Fibroblast of peridontal ligament (primary cell): Measurements from ENCODE around the gene PTPRM.
A peak's percentile ranks its signal among the peaks of the same experiment; 100 is the strongest.

Source experiments
- DNase-seq: peaks from one replicate; pipeline ENCODE4 v3.0.0-alpha.2; 2010; ENCODE audit errors: extremely low read depth

Gene PTPRM

DNA sequence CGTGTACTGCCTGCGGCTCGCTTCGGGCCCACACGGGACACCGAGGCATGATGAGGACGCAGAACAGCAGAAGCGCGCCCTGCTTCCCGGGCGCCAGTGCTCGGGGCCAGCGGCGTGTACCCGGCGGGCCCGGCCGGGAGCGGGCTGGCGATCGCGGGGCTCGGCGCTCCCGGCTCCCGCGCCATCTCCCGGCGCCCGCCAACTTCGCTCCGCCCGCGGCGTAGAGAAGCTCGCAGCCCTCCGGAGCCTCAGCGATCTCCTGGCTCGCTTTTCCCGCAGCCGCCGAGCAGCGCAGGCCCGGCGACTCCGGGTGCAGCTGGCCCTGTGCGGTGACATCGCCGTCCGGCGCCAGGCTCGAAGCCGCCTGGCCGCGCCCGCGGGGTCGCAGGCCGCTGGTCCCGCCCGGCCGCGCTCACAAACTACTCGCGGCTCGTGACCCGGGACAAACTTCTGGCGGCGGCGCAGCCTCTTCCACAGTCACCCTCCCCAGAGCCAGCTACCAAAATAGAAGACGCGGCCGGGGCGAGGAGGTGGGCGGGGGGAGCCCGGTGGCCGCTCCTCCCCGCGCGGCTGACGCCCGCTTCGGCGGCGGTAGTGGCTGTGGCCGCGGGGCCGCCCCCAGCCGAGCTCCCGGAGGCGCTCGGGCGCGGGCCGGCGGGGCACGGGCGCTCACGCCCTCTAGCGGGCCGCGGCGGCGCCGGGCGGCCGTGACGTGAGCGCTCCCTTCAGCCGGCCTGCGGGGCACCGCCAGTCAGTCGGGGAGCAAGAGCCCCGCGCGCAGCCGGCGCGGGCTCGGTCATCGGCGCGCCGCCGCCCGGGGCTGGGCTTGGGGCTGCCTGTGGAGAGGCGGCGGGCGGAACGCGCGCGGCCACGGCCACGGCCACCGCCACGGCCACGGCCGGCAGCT is at the start of gene PTPRM:
Gene PTPRM, plus strand, starts transcription at position 750 of the 907 bp plus-strand sequence. CDS start 503 bp downstream, outside the sequence.
- DNase-seq, result peak; percentile 72

DNA sequence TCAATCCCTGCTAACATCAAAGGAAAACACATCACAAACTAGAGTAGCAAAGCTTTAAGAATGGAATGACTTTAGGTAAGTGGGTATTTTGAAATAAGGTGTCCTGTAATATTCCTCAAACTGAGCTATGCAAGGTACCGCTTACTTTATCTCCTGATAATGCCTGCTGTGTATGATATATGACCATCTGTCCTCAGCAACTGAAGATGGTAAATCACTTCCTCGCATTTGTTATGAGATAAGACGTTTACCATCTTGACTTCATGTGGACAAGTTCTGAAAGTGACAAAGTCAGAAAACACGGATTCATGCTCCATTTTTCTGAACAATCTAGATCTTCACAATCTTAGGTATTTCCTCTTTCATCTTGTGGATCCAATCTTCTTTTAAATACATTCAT is 49.3 kb upstream of the PTPRM start:
- no peak for DNase-seq

DNA sequence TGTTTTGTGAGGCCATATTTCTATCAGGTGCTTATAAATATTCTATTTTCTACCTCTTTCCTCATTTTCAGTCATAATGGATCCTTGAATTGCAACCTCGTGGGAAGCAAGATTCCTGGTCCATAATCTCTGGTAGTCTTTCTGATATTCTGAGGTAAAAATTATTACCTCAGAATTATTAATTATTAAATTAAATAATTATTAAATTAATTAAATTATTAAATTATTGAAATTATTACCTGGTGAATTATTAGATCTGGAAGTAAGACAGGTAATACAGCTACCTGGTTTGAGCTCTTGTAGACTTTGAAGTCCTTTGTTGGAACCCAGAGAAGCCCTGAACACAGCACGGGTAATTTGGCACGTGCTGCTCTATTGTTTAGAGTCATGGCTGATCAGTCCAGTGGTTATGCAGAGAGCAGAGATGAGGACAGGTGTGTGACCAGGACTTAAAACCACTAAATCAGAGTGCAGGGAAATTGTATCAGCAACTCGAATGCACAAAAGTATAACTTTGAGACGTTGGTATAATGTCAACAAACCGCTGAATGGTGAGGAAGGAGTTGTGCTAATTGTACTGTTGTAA is 46.8 kb upstream of the PTPRM start:
- no peak for DNase-seq

DNA sequence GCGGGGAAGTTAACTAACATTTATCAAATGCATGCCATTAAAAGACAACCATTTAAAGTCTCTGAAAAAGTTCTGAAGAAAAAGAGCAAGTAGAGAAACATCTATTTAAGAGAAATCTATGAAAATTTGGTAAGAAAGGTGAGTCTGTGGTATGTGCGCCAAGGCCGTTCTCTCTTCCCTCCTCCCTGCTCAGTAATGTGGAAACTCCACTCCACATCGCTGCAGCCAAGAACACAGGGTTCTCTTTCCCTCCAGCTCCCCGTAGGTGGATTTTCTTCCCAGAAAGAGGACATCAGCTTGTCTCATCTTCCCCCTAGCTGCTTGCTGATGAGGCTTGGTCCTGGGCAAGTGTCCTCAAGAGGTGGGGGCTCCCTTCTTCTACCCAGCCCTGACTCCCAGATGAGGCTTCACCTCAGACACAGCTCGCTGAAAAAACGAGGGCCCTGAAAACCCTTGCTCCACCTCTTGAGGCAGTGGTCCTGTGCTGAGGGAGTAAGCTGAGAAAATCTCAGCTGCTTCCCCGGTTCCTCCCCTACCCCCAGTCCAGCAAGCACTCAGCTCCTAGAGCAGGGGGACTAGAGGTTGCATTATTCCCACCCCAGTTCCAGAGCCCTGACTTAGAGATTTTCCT is 45.8 kb upstream of the PTPRM start:
- DNase-seq, result no peak

DNA sequence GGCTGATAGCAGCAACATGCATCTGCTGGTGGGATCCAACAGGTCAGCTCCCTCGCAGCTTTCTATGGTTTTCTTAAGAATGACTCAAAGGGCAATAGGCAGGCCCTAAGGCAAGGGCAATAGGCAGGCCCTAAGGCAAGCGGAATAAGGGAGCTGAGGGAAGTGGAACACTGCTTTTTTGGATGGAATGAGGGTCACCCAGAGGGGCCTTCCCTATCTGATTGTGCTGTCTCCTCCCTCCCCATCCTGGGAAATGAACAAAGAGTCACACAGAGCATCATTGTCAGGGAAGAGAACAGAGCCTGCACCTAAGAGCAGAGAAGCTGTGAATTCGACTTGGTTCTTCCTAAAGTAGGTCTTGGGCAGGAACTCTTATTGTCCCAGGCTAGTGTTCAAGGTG is 43.3 kb upstream of the PTPRM start:
- DNase-seq, result no peak

DNA sequence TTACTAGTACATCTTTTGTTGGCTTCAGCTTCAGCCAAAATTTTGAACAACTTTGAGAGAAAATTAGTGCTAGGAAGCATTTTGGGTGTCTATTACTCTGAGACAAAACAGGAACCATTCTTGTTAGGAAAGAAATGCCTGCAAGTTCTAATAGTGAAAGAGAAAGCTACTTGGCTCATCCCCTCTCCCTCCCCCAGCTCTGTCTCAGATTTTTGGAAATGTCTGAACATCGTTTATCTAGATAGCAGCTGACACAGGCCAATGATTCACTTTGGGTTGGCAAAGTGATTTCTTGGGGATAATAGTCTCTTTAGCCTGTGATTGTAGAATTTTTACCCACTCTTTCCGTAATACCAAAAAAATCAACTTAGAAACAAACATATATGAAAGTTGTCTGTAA is 42.3 kb upstream of the PTPRM start:
- peak; percentile 5 for DNase-seq

DNA sequence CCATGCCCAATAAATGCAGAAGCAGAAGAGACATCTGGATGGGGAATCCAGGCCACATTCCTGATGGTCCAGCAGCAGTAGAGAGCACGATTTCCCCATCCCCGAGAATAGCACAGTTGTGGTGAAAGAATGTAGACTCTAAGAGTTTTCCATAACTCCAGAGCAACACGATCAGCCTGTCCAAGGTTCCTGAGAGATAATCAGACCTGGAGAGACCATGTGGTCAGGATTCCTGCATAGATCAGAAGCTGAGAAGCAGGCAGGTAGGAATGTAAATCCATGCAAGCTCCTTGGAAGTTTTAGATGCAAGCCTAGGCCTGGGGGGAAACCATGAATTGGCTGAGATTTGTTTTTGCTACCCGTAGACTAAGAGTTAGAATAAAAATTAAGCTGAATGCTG is 34.2 kb upstream of the PTPRM start:
- DNase-seq, result no peak

DNA sequence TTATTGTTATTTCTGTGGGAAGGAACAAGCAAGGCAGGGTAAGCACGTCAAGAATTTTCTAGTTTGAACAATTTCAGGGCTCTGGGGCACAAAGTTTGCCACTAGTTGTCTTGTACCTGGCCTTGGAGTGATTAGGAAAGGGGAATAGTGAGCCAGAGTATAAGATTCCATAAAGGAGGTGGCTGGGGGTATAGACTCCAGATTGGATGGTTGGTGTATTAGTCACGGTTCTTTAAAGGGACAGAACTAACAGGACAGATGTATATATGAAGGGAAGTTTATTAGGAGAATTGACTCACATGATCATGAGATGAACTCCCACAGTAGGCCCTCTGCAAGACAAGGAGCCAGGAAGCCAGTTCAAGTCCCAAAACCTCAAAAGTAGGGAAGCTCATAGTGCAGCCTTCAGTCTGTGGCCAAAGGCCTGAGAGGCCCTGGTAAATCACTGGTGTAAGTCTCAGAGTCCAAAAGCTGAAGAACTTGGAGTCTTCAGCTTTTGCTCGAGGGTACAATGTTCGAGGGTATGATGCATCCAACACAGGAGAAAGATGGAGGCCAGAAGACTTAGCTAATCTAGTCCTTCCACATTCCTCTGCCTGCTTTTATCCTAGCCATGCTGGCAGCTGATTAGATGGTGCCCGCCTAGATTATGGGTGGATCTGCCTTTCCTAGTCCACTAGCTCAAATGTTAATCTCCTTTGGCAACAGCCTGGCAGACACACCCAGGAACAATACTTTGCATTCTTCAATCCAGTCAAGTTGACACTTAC is 31.5 kb upstream of the PTPRM start:
- DNase-seq, result no peak

DNA sequence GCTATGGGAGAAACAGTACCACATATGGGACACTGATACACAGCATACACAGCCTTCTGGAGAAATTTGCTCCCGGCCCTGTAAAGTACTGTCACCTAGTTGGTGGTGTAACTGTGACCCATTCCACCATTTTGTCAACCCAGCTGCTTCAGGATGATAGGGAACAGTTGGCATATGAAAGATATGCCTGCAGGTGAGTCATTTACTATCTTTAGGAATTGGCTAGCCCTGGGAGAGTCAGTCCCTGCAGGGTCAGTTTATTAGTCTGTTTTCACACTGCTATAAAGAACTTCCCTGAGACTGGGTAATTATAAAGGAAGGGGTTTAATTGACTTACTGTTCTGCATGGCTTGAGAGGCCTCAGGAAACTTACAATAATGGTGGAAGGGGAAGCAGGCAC is 30.0 kb upstream of the PTPRM start:
- no peak for DNase-seq

DNA sequence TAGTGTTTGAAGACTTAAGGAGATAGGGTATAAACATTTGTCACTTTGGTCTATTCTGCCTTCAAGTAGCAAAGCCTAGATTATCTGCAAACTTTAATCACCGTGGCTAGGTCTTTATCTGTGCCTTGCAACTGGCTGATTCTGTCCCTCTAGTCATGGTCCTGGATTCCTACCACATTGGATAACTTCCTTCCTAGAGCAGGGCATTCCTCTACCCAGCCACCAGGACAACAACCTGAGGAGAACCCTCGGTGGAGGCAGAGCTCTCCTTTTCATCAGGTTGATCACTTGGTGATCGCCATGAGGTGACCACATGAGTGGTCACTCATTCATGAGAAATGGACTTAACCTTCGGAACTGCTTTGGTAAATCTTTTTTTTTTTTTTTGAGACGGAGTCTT is 25.3 kb upstream of the PTPRM start:
- DNase-seq, result no peak

DNA sequence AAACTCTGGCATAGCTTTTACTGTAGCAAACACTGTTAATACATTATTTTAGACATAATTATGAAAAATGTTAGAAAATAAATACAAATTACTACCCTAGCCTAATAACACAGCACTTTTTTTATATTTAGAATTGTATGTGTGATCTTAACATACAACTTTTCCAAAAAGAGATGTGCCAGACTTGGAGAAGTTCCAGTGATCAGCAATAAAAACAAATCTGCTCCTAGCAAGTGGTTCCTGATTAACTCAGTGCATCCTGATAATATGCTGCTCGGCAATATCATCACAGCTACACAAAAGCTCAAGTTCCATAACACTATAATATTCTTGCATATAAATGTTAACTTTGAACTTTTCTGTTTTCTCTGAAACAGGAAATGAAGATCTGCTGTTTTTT is 22.4 kb upstream of the PTPRM start:
- no peak for DNase-seq

DNA sequence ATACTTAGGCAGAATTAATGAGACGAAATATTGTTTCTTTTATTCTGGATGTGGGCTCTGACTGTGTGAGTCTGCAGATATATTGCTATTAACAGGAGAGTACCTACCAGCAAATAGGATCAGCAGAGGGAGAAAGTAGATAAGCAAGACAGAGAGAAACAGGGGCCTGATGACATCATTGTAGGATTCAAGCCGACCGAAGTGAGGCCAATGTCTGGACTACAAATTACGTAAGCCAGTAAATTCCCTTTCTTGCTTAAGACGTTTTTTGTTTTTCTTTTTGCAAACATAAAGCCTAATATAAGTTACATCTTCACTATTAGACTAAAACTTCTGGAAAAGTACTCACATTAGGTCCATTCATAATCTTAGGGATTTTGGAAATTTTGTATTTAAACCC is 21.4 kb upstream of the PTPRM start:
- DNase-seq, result peak; percentile 8

DNA sequence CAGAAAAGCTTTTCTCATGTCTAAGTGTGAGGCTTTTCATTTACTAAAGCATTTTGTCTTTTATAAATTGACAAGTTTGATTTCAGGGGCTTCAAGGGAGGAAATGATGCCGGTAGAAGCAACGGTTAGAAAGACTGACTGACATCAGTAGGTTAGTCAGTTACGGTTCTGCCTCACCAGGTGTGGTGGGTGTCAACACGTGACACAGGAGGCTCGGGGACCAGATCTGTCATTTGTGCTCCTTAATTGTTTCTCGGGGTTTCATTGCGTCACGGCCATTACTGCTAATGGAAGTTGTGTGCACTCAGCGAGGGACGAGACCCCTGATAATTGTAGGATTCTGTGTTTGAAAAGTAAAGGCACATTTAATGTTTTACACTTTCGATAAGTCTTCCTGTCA is 18.9 kb upstream of the PTPRM start:
- no peak for DNase-seq

DNA sequence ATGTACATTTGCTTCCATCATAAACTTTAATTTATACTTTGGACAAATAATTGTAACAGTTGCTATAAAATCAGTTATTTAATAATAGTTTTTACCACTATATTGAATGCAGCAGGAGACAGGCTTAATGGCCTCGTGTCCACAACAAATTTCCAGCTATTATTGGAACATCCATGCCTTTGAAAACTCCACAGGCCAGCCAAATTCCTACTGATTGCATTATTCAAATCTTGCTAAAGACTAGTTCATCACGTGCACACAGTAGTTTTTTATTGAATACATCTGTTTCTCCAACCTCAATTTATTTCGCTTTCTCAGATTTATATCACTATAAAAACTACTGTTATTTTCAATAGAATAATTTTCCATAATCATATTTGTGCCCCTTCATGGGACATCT is 18.4 kb upstream of the PTPRM start:
- DNase-seq, result peak; percentile 30

DNA sequence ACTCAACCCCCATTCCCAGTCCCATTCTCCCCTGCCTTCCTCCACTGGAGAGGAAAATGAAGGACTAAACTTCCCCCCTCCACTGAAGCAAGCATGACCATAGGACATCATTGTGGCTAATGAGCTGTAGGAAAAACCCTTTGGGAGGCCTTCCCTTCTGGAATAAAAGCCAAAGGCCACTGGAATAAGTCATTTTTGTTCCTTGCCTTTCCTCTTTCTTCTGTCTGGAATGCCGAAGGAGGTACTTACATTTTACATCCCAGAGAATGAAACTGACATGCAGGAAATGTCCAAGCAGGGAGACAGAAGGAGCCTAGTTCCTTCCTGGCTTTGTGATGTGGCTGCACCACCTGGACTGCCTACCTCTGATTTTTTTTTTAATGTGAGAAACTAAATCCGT is 9.1 kb upstream of the PTPRM start:
- no peak for DNase-seq

DNA sequence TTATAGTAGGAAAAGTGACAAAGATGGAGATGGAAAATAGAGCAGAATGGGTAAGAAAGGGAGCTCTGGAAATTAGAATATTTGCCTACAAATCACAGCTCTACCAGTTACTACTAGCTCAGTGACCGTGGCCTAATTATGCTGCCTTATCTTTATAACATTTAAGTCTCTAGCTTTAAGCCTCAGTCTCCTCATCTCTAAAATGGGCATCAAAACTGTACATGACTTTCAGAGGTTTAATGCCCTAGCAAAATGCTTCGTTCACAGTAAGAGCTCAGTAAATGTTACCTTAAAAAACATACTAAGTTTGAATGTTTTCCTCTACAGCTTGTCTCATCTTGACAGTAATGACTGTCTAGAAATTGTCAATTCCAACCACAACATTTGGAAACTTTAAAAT is 8.3 kb upstream of the PTPRM start:
- DNase-seq, result no peak

DNA sequence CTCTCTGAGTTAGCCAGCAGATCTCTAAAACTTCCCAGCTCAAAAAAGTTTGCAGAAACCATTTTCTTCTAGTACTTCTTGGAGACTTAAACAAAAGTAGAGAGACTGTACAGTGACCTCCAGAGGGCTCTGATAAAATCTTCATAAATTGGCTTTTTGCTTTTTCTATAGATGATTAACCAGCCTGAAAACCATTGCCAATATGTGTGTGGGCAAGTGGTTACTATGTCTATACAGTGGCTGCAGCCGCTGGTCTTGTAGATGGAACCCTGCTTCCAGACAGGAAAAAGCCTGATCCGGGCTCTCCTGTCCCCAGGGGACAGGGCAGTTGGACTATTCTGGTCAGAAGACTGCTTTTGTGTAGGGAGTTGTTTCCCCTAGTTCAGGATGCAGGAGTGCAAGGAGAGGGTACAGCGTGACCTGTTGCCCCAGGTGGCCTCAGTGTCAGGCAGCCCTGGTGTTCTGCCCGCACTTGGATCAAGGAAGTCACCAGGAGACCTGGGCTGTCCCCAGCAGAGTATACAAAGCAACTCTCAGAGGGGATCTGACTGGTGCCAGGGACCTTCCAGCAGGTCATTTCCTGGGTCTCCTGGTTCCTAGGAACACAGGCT is 7.3 kb upstream of the PTPRM start:
- DNase-seq, result no peak

DNA sequence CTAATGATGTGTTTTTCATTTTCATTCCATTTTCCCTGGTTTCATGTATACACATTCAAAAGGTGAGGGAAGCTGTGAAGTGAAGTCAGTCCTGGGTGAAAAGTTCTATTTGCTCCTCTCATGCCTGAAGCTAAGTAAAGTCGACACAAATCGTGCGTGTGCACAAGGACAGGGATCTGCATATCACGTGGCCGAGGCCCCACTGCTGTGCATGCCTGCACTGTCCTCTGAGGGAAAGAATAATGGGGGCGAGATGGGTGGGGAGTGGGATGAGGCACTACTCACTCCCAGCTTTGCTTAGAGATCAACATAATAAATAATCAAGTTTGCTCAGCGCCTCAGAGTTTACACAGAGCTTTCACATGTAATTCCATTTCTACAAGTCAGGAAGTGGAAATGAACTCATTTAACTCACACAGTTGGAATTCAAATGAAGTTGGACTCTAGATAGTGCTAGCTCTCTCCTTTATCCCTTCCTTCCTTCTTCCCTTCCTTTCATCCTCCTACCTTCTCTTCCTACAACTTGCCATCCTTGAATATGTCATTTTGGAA is 5.1 kb upstream of the PTPRM start:
- no peak for DNase-seq

DNA sequence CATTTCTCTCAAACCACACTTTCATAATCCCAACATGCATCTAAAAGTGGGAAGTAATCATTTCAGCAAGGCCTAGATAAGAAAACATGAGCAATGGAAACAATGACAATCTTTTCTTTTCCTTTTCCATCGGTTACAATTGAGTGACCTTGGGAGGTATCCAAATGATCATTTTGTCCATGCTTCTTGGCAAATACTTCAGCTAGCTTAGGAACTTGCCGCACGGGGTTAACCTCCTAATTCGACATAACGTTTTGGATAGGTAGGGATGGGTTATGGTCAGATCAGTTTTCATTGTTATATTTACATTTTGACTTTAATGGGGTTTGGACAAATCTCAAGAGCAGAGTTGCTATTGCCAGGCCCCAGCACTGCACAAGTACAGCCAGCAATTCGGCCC is 4.6 kb upstream of the PTPRM start:
- DNase-seq, result no peak

DNA sequence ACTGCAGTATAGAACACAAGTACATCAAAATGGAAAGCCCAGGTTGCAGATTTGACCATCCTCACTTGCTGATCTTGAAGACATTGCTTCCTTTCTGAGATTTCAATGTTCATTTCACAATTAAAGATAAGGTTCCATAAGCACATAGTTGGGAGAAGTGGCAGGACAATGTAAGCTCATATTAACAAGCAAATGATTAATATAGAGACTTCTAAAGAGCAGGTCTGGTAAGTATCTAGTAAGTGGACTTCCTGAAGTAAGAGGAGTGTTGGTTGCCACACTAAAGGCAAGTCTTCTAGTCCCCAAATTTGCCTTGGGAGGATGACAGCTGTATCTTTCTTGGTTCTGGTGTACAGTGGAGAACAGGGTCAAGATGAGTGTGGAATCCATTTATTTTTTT is 1.4 kb upstream of the PTPRM start:
- DNase-seq, result no peak

DNA sequence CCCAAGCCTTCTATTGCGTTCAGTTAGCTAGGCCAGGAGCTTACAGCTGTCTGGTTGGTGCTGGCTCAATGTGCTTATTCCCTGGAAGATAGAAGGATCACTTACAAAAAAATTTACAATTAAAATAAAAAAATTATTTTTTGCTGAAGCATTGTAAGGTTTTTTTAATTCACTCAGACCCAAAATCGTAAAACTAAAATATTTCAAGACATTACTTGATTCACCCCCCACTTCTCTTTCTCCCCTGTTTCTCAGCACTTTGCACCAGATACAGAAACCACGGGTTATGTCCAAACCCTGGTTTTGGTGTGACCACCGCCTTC is 911 bp upstream of the PTPRM start:
- DNase-seq, result peak; percentile 33
